ENCODE results near the gene PARD3. TPM values are rescaled to one million over a fixed set of nuclear protein-coding genes. Genes with fewer than 3 reads are reported as not detected.

PARD3 gene
- total RNA-seq, 4 donors from 2014 or later = 150 to 172 (median 165) TPM

DNA sequence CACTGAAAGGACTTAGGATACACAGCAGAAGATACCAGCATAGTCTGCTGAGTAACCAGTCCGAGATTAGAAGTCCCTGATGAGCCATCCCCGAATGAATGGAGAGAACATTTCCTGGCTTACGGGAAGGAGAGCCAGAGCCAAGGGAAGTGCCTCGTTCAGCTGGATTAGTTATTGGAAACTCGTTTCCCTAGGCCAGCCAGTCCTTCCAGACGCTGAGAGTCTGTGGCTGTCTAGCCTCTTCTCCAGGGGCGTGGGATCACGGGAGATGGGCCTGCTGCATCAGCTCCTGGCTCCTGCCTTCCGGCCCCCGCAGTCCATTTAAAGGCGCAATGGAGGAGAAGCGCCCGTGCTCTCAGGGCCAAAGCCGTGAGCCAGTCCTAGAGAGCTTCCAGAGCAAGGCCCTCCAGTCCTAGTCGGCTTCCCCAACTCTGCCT is 712.8 kb downstream of the PARD3 start:
- DNase-seq (ENCODE audit: low spot score in 2 of 2) = peak; percentile 64 to 91
- WGBS, 2 donors = 31 to 39% methylated on average over 15 of the region's 15 CpGs
- H3K4me3 ChIP-seq (ENCODE audit: low read depth, poor library complexity, severe bottlenecking) = no peak overlapping the region
- TF ChIP-seq, protein P1, sequence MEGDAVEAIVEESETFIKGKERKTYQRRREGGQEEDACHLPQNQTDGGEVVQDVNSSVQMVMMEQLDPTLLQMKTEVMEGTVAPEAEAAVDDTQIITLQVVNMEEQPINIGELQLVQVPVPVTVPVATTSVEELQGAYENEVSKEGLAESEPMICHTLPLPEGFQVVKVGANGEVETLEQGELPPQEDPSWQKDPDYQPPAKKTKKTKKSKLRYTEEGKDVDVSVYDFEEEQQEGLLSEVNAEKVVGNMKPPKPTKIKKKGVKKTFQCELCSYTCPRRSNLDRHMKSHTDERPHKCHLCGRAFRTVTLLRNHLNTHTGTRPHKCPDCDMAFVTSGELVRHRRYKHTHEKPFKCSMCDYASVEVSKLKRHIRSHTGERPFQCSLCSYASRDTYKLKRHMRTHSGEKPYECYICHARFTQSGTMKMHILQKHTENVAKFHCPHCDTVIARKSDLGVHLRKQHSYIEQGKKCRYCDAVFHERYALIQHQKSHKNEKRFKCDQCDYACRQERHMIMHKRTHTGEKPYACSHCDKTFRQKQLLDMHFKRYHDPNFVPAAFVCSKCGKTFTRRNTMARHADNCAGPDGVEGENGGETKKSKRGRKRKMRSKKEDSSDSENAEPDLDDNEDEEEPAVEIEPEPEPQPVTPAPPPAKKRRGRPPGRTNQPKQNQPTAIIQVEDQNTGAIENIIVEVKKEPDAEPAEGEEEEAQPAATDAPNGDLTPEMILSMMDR (IDR thresholded peaks at IDR 0.05) = no peak
- TF ChIP-seq POLR2A (IDR thresholded peaks at IDR 0.05) = no peak
- intact Hi-C loops (cut with DNase I; ENCODE audit: low total_unique reads) = no loop called here

DNA sequence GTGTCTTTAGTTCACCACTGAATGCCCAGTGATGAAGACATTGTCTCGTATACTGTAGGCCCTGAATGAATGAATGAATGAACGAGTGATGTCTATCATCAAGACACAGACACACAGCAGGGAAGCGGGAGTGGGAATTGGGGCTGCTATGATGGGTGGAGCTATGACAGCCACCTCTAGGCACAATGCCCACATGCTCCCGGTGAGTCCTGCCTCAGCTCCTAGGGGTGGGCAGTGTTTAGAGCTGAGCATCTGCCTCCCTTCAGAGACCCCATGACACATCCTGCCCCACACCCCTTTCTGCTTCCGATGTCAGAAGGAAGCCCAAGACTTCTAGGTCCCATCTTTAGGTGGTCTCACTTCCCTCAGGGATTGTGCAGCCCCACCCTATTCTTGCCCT is 714.1 kb downstream of the PARD3 start:
- WGBS, 2 donors = 87 to 90% methylated on average over 5 of the region's 5 CpGs
- peak in 1 of 2 donors; percentile 61 for DNase-seq (ENCODE audit: low spot score in 2 of 2)
- no peak for TF ChIP-seq POLR2A (IDR thresholded peaks at IDR 0.05)
- TF ChIP-seq, protein P1 (IDR thresholded peaks at IDR 0.05) = no peak
- no peak overlapping the region for H3K4me3 ChIP-seq (ENCODE audit: low read depth, poor library complexity, severe bottlenecking)
- intact Hi-C loops (cut with DNase I; ENCODE audit: low total_unique reads) = no loop called here

DNA sequence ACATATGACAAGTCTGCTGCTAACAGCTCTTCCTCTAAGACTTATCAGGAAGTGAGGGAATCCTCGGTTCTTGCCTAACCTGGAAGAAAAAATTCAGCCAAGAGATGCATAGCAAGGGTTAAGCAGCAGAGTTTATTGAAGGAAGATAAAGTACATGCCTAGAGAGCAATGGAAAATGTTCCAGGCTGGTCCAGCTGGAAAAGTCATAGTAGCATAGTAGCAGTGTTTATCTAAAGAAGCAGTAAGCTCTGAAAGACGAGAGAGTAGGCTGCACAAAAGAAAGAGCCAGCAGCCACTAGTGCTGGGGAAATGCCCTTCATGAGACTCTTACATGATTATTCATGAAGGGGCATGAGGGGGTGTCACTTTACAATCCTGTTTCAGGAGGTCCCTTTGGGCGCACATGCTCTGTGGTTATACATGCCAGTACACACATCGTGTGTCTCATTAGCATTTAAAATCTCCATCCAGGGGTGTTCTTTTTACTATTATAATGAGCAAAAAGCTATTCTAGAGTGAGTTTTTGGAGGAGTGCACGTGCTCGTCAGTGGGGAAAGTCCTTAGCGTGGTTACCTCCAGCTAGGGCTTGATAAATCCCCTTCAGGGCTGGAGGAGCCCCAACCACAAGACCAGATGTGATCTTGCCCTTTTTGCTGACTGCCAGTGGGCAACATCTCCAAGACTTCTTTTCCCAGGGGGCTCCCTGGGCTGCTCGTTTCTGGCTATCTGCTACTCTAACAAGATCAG is 716.1 kb downstream of the PARD3 start:
- intact Hi-C loops (cut with DNase I; ENCODE audit: low total_unique reads) = no loop called here
- TF ChIP-seq, protein P1 (IDR thresholded peaks at IDR 0.05) = no peak
- no peak for TF ChIP-seq POLR2A (IDR thresholded peaks at IDR 0.05)

GRCh38 chr10:34097682-34098081 is 717.4 kb downstream of the PARD3 start:
- intact Hi-C loops (cut with DNase I; ENCODE audit: low total_unique reads) = no loop called here
- no peak overlapping the region for H3K4me3 ChIP-seq (ENCODE audit: low read depth, poor library complexity, severe bottlenecking)
- TF ChIP-seq, protein P1 (IDR thresholded peaks at IDR 0.05) = no peak
- TF ChIP-seq POLR2A (IDR thresholded peaks at IDR 0.05) = no peak
- no peak for DNase-seq (ENCODE audit: low spot score in 2 of 2)

More for the DNA sequence above, 716.1 kb downstream of the PARD3 start:
- 86 to 91% methylated on average over 8 of the region's 8 CpGs for WGBS, 2 donors
- H3K4me3 ChIP-seq (ENCODE audit: low read depth, poor library complexity, severe bottlenecking) = no peak overlapping the region
- DNase-seq (ENCODE audit: low spot score in 2 of 2) = no peak

GRCh38 chr10:34094961-34095360 is 720.1 kb downstream of the PARD3 start:
- H3K4me3 ChIP-seq (ENCODE audit: low read depth, poor library complexity, severe bottlenecking) = no peak overlapping the region
- no peak for TF ChIP-seq POLR2A (IDR thresholded peaks at IDR 0.05)
- TF ChIP-seq, protein P1 (IDR thresholded peaks at IDR 0.05) = no peak
- DNase-seq (ENCODE audit: low spot score in 2 of 2) = no peak
- intact Hi-C loops (cut with DNase I; ENCODE audit: low total_unique reads) = no loop called here
